Immature natural killer cell (primary cell): ENCODE data around the gene HDGF. TPM values are rescaled to one million over a fixed set of nuclear protein-coding genes. Genes with fewer than 3 reads are reported as not detected.

Source experiments
- DNase-seq, 3 donors: peaks; one replicate each; pipeline ENCODE4 v3.0.0; 2022; ENCODE audit warnings: mixed read lengths in 1 of 3
- H3K27ac Mint-ChIP-seq, 6 donors: one replicate each; pipeline ENCODE4 v1.8.0; 2020; ENCODE audit warnings: mixed read lengths in 6 of 6, mild to moderate bottlenecking in 5 of 6, inconsistent platforms in 4 of 6, moderate library complexity in 3 of 6
- H3K27me3 Mint-ChIP-seq, 3 donors: one replicate each; pipeline ENCODE4 v1.8.0; 2020 to 2021; ENCODE audit warnings: low read depth in 3 of 3, mild to moderate bottlenecking in 3 of 3, mixed read lengths in 3 of 3, moderate library complexity in 3 of 3, inconsistent platforms in 1 of 3
- H3K36me3 Mint-ChIP-seq, 3 donors: one replicate each; pipeline ENCODE4 v1.8.0; 2020; ENCODE audit warnings: mixed read lengths in 3 of 3, inconsistent platforms in 2 of 3, mild to moderate bottlenecking in 2 of 3
- H3K4me1 Mint-ChIP-seq, 2 donors: one replicate each; pipeline ENCODE4 v1.8.0; 2020; ENCODE audit warnings: inconsistent platforms in 2 of 2, mild to moderate bottlenecking in 2 of 2, mixed read lengths in 2 of 2, moderate library complexity in 1 of 2
- H3K4me3 Mint-ChIP-seq, 5 donors: one replicate each; pipeline ENCODE4 v1.8.0; 2020; ENCODE audit warnings: mild to moderate bottlenecking in 5 of 5, mixed read lengths in 5 of 5, inconsistent platforms in 3 of 5, moderate library complexity in 3 of 5
- H3K9me3 Mint-ChIP-seq, 6 donors: one replicate each; pipeline ENCODE4 v1.8.0; 2020; ENCODE audit warnings: mild to moderate bottlenecking in 6 of 6, mixed read lengths in 6 of 6, inconsistent platforms in 4 of 6, moderate library complexity in 3 of 6
- polyA plus RNA-seq, 3 donors: library from polyadenylated mRNA; unstranded; fragments of 300-500 nt; fragmentation: Illumina TruSeq; gene quantifications; one replicate each; pipeline ENCODE4 v1.2.3, GENCODE V29; 2021

The HDGF gene
- 10 to 100 TPM; 27.5 to 35.4 (median 32.4) TPM for polyA plus RNA-seq

DNA sequence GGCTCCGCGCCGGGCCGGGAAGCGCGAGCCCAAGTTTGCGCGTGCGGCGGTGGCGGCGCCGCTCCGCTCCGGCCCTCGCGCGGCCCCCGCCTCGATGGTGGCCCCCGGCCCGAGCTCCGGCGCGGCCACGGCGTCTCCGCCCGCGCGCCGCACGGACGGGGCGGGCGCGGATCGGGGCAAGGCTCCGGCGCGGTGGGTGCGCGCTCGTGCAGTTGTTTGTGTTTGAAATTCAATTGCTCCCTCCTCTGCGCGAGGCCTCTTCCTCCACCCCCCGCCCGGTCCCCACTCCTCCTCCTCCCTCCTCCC, at the start of gene HDGF:
Gene HDGF (minus strand): TSS at position 225 of the 306 bp plus-strand sequence. CDS start 246 bp downstream, outside the sequence.
- H3K36me3 Mint-ChIP-seq = no peaks in the 10 kb centered on the region
- H3K4me1 Mint-ChIP-seq = peaks cover 56 to 57% of the 10 kb centered on the region in 2 donors
- H3K4me3 Mint-ChIP-seq = peak within 1 kb of the TSS; percentile 92 to 97 (median 93)
- H3K27me3 Mint-ChIP-seq = peaks cover 5 to 10% (median 7%) of the 10 kb centered on the region in 3 donors
- H3K9me3 Mint-ChIP-seq = no peaks in the 10 kb centered on the region
- DNase-seq = no peak
- H3K27ac Mint-ChIP-seq = peak within 1 kb of the TSS; percentile 91 to 97 (median 95)

DNA sequence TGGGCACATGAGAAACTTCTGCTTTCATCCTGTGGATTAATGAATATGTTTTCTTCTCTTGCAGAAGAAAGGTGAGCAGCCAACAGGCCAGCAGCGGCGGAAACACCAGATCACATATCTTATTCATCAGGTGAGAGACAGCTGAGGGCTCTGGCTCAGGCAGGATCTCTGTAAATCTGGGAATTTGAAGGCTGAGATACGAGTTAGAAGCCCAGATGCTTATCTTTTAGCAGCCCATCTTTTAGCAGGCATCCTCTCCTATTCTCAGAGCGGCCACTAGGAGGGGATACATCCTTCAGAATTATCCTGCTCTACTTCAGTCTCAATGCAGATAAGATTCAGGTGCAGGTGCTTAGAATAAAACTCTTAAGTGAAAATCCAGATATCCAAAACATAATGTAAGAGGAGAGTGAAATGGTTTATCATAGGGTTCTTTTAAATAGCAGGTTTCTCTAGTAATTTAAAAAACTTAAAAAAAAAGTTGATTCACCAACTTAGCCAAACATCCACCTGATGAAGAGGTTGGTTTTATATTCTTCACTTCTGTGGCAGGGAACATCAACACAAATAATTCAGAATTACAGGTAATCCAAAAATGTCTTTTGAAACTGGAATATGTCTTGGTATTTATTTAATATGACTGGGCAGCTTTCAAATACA, 45.9 kb upstream of the HDGF start:
- Mint-ChIP-seq H3K27ac (peak overlapping the region in 3 of 6 donors; percentile 3 to 51 (median 28)), H3K4me1 (peaks cover 19 to 20% of the 10 kb centered on the region in 2 donors), H3K9me3 (no peaks in the 10 kb centered on the region), H3K4me3 (no peak overlapping the region), H3K27me3 (peaks cover 4 to 7% (median 5%) of the 10 kb centered on the region in 3 donors), H3K36me3 (peaks cover 14 to 46% (median 24%) of the 10 kb centered on the region in 3 donors)
- peak; percentile 61 to 67 (median 63) for DNase-seq

DNA sequence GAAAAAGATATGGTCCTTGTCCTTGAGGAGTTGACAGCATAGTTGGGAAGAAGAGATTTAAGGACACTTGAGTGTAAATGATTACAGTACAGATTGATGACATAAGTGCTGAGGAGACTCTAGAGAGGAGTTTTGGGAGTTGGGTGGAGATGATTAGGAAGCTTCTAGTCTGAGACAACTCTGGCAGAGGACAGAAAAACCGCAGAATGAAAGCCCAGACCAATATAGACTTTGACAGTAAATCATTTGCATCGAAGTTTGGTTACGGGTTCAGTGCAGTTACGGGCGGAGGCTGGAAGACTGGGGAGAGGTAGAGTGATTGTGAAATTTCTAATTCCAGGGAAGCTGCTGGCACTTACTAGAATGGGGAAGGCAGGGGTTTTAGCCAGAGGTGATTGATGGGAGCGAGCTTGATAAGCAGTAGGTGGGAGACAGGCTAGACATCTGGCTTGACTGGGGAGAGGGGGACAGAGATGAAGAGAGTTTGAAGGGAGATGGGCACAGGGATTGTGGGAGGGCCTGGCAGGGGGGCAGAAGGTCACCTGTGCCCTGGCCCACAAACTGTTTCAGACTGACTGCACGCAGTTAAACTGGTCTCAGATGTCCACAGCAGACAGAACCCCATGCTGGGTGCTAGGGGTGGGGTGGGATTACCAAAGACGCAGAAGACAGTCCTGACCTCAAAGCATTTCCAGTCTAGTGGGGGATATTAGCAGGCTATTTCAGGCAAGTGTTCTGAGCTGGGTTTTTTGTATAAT, 45.0 kb upstream of the HDGF start:
- H3K4me3 Mint-ChIP-seq = no peak overlapping the region
- no peak for DNase-seq
- H3K36me3 Mint-ChIP-seq = peaks cover 17 to 49% (median 31%) of the 10 kb centered on the region in 3 donors
- no peaks in the 10 kb centered on the region for H3K9me3 Mint-ChIP-seq
- H3K27me3 Mint-ChIP-seq = peaks cover under 1 to 4% (median 3%) of the 10 kb centered on the region in 3 donors
- peaks cover 11 to 12% of the 10 kb centered on the region in 2 donors for H3K4me1 Mint-ChIP-seq
- H3K27ac Mint-ChIP-seq = peak overlapping the region in 2 of 6 donors; percentile 43 to 49

DNA sequence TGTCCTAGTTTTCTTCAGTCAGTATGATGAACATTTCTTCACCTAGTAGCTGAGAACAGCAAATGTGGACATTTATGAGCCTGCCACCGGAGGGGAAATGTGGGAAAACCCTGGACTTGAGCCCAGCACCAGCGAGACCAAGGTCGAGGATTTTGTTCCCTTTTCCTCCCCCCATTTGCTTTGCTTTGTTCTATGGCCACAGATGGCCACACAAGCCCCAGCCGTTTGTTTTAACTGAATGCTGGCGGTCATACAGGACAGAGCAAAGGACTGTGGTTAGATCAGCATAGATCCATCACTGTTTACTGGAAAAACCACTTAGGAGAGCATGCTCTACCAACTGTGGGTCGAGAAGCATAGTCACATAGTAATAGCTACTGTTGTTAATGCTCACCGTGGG, 44.3 kb upstream of the HDGF start:
- Mint-ChIP-seq H3K27me3 (peaks cover 0 to 4% (median 3%) of the 10 kb centered on the region in 3 donors), H3K9me3 (no peaks in the 10 kb centered on the region), H3K27ac (peak overlapping the region in 1 of 6 donors; percentile 79), H3K4me1 (peaks cover 4 to 5% of the 10 kb centered on the region in 2 donors), H3K36me3 (peaks cover 18 to 55% (median 32%) of the 10 kb centered on the region in 3 donors), H3K4me3 (no peak overlapping the region)
- DNase-seq = no peak

DNA sequence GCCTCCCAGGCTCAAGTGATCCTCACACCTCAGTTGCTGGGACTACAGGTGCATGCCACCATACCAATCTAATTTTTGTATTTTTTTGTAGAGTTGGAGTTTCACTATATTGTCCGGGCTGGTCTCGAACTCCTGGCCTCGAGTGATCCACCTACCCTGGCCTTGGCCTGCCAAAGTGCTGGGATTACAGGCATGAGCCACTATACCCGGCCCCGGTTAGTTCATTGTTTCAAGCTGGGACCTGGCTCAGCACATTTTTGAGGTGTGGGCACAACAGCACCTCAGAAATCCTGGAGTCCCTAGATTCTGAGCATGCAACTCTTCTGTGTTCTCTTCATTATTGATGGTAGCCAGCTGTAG, 43.9 kb upstream of the HDGF start:
- Mint-ChIP-seq H3K27ac (peak overlapping the region in 1 of 6 donors; percentile 79), H3K4me1 (peaks cover 0 to 2% of the 10 kb centered on the region in 2 donors), H3K27me3 (peaks cover 0 to 4% (median 3%) of the 10 kb centered on the region in 3 donors), H3K36me3 (peaks cover 18 to 54% (median 32%) of the 10 kb centered on the region in 3 donors), H3K9me3 (no peaks in the 10 kb centered on the region), H3K4me3 (no peak overlapping the region)
- no peak for DNase-seq

DNA sequence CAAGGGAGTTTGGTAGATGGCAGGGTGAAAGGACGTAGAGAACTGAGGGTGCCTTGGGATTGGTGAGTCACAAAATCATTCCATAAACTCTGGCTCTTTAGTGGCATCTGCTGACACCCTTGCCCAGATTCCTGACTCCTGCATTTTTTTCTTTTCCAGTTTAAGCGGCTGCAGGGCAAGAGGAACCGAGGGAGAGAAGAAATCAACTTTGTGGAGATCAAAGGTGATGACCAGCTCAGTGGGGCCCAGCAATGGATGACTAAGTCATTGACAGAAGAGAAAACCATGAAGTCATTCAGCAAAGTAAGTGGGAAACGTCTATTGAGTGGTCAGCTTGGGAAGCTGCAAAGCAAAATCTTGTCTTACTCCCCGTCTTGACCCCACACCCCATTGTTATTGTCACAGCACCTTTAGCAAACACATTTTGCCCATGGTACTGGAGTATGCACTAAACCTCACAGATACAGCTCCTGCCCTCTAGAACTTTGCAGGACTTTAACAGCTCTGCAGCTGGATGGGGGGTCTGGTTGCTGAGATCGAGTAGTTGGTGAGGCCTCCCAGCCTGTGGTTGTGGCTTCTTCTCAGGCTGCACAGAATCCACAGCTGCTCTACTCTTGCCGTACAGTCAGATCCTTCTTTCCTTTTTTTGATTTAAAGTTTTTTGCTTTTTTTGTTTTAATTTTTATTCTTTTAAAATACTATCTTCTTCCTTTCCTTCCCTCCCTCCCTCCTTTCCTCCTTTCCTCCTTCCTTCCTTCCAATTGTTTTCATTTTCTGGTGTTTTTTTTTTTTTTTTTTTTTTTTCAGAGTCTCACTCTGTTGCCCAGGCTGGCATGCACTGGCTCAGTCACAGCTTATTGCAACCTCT, 43.3 kb upstream of the HDGF start:
- Mint-ChIP-seq H3K27ac (no peak overlapping the region), H3K4me3 (no peak overlapping the region), H3K9me3 (no peaks in the 10 kb centered on the region), H3K4me1 (peaks cover 0 to 2% of the 10 kb centered on the region in 2 donors), H3K27me3 (peaks cover 0 to 3% (median 2%) of the 10 kb centered on the region in 3 donors), H3K36me3 (peaks cover 18 to 57% (median 29%) of the 10 kb centered on the region in 3 donors)
- no peak for DNase-seq

DNA sequence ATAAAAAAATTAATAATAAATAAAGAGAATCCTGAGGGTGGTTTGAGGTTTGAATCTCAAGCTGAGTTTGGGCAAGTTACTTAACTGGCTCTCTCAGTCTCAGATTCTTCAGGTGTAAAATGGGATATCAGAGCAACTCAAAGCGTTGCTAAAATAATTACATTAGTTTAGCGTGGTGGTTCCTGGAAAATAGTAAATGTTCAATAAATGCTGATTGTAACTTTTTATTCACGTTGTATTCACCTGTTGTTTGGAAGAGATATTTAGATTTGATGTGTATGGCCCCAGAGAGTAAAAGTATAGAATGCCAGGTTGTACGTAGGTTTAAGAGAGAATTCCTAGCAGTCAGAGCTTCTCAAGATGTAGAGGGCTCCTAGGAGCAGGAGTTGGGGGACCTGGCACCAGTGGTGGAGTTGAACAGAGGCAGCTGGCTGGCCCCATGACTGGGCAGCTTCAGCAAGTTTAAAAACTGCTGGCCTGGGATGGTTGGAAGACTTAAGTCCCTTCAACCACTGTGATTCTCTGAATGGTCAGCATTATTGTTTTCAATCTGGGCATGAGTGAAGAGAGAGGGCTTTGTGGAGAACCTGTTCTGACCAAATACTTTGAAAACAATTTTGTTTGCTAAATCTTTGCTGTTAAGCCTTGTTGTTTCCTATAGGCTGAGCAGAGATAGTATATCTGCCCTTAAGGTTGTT, 38.3 kb upstream of the HDGF start:
- H3K27me3 Mint-ChIP-seq = peaks cover 0 to 1% (median under 1%) of the 10 kb centered on the region in 3 donors
- DNase-seq = no peak
- H3K9me3 Mint-ChIP-seq = no peaks in the 10 kb centered on the region
- no peak overlapping the region for H3K4me3 Mint-ChIP-seq
- H3K4me1 Mint-ChIP-seq = peaks cover 7 to 14% of the 10 kb centered on the region in 2 donors
- H3K27ac Mint-ChIP-seq = peak overlapping the region in 3 of 6 donors; percentile 5 to 62 (median 44)
- H3K36me3 Mint-ChIP-seq = peaks cover 8 to 52% (median 28%) of the 10 kb centered on the region in 3 donors

DNA sequence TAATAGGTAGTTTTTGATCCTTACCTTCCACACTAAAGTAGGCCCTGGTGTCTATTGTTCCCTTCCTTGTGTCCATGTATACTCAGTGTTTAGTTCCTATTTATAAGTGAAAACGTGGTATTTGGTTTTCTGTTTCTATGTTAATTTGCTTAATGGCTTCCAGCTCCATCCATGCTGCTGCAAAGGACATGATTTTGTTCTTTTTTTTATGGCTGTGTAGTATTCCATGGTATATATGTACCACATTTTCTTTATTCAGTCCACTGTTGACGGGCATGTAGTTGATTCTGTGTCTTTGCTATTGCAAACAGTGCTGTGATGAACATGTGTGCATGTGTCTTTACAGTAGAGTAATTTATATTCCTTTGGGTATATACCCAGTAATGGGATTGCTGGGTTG, 36.7 kb upstream of the HDGF start:
- Mint-ChIP-seq H3K4me1 (peaks cover 7 to 14% of the 10 kb centered on the region in 2 donors), H3K4me3 (no peak overlapping the region), H3K27ac (peak overlapping the region in 1 of 6 donors; percentile 40), H3K36me3 (peaks cover 5 to 47% (median 24%) of the 10 kb centered on the region in 3 donors), H3K9me3 (no peaks in the 10 kb centered on the region), H3K27me3 (no peaks in the 10 kb centered on the region)
- DNase-seq = no peak

DNA sequence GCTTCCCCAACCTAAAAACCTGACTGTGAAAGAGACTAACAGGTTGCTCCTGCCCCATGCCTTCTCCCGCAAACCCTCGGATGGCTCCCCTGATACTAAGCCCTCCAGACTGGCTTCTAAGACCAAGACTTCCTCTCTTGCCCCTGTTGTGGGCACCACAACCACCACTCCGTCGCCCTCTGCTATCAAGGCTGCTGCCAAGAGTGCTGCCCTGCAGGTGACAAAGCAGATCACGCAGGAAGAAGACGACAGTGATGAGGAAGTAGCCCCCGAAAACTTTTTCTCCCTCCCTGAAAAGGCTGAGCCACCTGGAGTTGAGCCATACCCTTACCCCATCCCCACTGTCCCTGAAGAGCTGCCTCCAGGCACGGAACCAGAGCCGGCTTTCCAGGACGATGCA, 35.2 kb upstream of the HDGF start:
- Mint-ChIP-seq H3K4me1 (peaks cover 10 to 20% of the 10 kb centered on the region in 2 donors), H3K27ac (peak overlapping the region in 5 of 6 donors; percentile 3 to 78 (median 26)), H3K9me3 (no peaks in the 10 kb centered on the region), H3K4me3 (no peak overlapping the region), H3K27me3 (no peaks in the 10 kb centered on the region), H3K36me3 (peaks cover 6 to 52% (median 21%) of the 10 kb centered on the region in 3 donors)
- no peak for DNase-seq

DNA sequence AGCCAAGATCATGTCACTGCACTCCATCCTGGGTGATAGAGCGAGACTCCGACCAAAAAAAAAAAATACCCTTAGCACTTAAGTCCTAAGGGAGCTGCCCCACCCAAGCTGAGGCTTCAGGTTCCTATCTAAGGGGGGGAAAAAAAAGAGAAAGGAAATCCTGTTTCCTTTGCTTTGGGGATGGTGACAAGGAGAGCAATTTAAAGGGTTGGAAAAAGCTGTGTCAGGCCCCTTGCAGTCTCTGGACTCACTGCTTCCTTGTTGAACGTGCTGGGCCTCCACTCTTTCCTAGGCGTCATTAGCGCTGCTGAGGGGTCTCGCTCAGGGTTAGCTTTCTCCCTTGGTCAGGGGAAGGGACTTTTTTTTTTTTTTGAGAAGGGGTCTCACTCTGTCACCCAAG, 34.0 kb upstream of the HDGF start:
- Mint-ChIP-seq H3K4me1 (peaks cover 13 to 29% of the 10 kb centered on the region in 2 donors), H3K4me3 (no peak overlapping the region), H3K9me3 (no peaks in the 10 kb centered on the region), H3K36me3 (peaks cover 4 to 49% (median 20%) of the 10 kb centered on the region in 3 donors), H3K27ac (no peak overlapping the region), H3K27me3 (no peaks in the 10 kb centered on the region)
- no peak for DNase-seq

DNA sequence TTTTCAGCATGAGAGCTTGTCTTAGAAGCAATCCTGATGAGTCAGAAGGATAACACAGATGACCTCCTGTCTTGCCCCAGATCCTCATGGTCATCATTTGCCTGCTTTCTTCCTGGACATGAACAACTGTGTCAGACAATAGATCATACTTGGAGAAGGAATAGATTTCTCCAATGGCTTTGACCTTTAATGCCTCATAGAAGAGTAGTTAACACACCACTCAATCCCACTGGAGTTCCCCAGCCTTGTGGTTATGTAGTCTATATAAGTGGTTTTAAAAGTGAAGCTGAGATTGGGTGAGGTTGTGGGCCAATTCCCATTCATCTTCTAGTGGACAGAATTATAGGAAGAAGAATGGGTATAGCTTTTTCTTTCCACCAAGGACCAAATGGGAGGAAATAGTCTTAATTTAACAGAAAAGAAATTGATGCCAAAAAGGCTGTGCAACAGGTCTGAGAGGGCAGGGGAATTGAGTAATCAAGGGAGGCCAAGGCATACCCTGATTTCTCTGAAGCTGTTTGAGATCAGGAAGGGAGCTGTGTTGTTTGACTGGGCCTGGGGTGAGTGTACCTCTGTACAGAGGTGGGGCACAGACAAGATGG, 30.2 kb upstream of the HDGF start:
- Mint-ChIP-seq H3K9me3 (no peaks in the 10 kb centered on the region), H3K4me3 (no peak overlapping the region), H3K27me3 (no peaks in the 10 kb centered on the region), H3K36me3 (peaks cover 4 to 27% (median 15%) of the 10 kb centered on the region in 3 donors), H3K4me1 (peaks cover 21 to 43% of the 10 kb centered on the region in 2 donors), H3K27ac (peak overlapping the region in 1 of 6 donors; percentile 41)
- no peak for DNase-seq

DNA sequence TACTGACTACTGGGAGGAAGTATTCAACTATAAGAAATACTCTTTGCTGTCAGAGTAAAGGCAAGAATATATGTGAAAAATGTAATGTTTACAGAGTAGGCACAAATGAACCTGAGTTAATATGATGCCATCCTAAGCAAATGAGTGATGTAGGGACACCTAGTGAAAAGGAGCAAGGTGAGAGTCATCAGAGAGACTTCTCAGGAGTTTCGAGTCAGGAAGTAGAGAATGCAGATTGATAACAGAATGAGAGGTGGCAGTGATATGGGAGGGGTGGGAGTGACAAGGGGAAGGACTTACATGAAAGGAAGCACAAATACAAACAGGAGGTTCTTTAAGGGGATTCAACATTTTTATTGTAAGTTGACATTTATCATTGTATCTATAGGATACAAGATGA, 26.1 kb upstream of the HDGF start:
- DNase-seq = no peak
- Mint-ChIP-seq H3K27ac (peak overlapping the region in 5 of 6 donors; percentile 5 to 80 (median 41)), H3K9me3 (no peaks in the 10 kb centered on the region), H3K4me1 (peaks cover 41 to 60% of the 10 kb centered on the region in 2 donors), H3K36me3 (peaks cover 6 to 15% (median 8%) of the 10 kb centered on the region in 3 donors), H3K27me3 (peaks cover 0 to 2% (median 2%) of the 10 kb centered on the region in 3 donors), H3K4me3 (no peak overlapping the region)
